HG02885 (cell line): ENCODE data around the gene EIF4B.

Experiments
- ATAC-seq: cut with Tn5 transposase; IDR thresholded peaks from one replicate; pipeline ENCODE4 v1.9.1; 2021; ENCODE audit warnings: mild to moderate bottlenecking; ENCODE audit not compliant: unreplicated experiment, poor library complexity

Gene EIF4B

GRCh38 chr12:53044052-53044581, 37.9 kb downstream of the EIF4B start:
- ATAC-seq = no peak

GRCh38 chr12:53044896-53045695, 38.8 kb downstream of the EIF4B start:
- no peak for ATAC-seq

- ATAC-seq = no peak
These were observed 39.4 kb downstream of the EIF4B start for GRCh38 chr12:53045696-53046045.

GRCh38 chr12:53046655-53047220, 40.5 kb downstream of the EIF4B start:
- ATAC-seq = peak; percentile 38

GRCh38 chr12:53047221-53048032, 41.2 kb downstream of the EIF4B start:
- peak; percentile 75 for ATAC-seq

- no peak for ATAC-seq
These were observed 42.0 kb downstream of the EIF4B start for GRCh38 chr12:53048033-53048779.

- no peak for ATAC-seq
These were observed 42.6 kb downstream of the EIF4B start for GRCh38 chr12:53048780-53049401.

- no peak for ATAC-seq
These were observed 43.5 kb downstream of the EIF4B start, which contains the start of gene TNS2 for GRCh38 chr12:53049571-53050318. TSS of gene TNS2 (plus strand) at chr12:53050065. CDS start at chr12:53050186, 121 bp downstream.

GRCh38 chr12:53050426-53051057, 44.3 kb downstream of the EIF4B start:
- no peak for ATAC-seq

- ATAC-seq = no peak
These were observed 45.0 kb downstream of the EIF4B start for GRCh38 chr12:53051058-53051880.

GRCh38 chr12:53051881-53052412, 45.7 kb downstream of the EIF4B start:
- no peak for ATAC-seq

GRCh38 chr12:53052419-53053217, 46.4 kb downstream of the EIF4B start:
- ATAC-seq = no peak

- ATAC-seq = no peak
These were observed 47.2 kb downstream of the EIF4B start for GRCh38 chr12:53053218-53054111.

GRCh38 chr12:53054112-53054878, 48.0 kb downstream of the EIF4B start:
- ATAC-seq = peak; percentile 93
